Measurements from ENCODE around the gene CDH23.

DNA sequence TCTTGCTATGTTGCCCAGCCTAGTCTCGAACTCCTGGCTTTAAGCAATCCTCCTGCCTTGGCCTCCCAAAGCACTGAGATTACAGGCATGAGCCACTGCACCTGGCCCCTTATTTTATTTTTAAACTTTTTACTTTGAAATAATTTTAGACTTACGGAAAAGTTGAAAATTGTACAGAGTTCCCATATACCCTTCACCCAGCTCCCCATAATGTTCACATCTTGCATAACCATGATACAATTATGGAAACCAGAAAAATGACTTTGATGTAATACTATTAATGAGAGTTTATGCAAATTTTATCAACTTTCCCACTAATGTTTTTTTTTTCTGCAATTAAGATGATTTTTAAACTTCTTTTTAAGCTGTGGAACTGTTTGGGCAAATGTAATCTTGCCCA is 58.3 kb downstream of the CDH23 start:
- TF ChIP-seq POLR2AphosphoS5 (IDR thresholded peaks at IDR 0.05; ENCODE audit: low read depth, low read length) (no peak), TAF1 (IDR thresholded peaks at IDR 0.05; ENCODE audit: borderline replicate concordance, insufficient read depth, low read length) (no peak), SIN3A (IDR thresholded peaks at IDR 0.05; ENCODE audit: borderline replicate concordance, insufficient read depth, low read length) (no peak)
- TF ChIP-seq, protein P1, sequence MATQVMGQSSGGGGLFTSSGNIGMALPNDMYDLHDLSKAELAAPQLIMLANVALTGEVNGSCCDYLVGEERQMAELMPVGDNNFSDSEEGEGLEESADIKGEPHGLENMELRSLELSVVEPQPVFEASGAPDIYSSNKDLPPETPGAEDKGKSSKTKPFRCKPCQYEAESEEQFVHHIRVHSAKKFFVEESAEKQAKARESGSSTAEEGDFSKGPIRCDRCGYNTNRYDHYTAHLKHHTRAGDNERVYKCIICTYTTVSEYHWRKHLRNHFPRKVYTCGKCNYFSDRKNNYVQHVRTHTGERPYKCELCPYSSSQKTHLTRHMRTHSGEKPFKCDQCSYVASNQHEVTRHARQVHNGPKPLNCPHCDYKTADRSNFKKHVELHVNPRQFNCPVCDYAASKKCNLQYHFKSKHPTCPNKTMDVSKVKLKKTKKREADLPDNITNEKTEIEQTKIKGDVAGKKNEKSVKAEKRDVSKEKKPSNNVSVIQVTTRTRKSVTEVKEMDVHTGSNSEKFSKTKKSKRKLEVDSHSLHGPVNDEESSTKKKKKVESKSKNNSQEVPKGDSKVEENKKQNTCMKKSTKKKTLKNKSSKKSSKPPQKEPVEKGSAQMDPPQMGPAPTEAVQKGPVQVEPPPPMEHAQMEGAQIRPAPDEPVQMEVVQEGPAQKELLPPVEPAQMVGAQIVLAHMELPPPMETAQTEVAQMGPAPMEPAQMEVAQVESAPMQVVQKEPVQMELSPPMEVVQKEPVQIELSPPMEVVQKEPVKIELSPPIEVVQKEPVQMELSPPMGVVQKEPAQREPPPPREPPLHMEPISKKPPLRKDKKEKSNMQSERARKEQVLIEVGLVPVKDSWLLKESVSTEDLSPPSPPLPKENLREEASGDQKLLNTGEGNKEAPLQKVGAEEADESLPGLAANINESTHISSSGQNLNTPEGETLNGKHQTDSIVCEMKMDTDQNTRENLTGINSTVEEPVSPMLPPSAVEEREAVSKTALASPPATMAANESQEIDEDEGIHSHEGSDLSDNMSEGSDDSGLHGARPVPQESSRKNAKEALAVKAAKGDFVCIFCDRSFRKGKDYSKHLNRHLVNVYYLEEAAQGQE (IDR thresholded peaks at IDR 0.05; ENCODE audit: insufficient read depth in 1 of 2, low read depth in 2 of 2, low read length in 2 of 2): no peak
